Osteocyte (in vitro differentiated cells): Measurements from ENCODE around the gene CNKSR2. TPM values are rescaled to one million over a fixed set of nuclear protein-coding genes. Genes with fewer than 3 reads are reported as not detected.

ENCODE experiments used
- DNase-seq: peaks from one replicate; pipeline ENCODE4 v3.0.0; 2021; ENCODE audit warnings: mixed read lengths; ENCODE audit not compliant: unreplicated experiment; ENCODE audit errors: extremely low spot score
- H3K27ac Mint-ChIP-seq: one replicate; pipeline ENCODE4 v1.8.0; 2021; ENCODE audit warnings: mild to moderate bottlenecking, mixed read lengths; ENCODE audit not compliant: unreplicated experiment
- H3K27me3 Mint-ChIP-seq: one replicate; pipeline ENCODE4 v1.8.0; 2021; ENCODE audit warnings: mixed read lengths; ENCODE audit not compliant: unreplicated experiment
- H3K36me3 Mint-ChIP-seq: one replicate; pipeline ENCODE4 v1.8.0; 2021; ENCODE audit warnings: mixed read lengths; ENCODE audit not compliant: unreplicated experiment
- H3K4me1 Mint-ChIP-seq: one replicate; pipeline ENCODE4 v1.8.0; 2021; ENCODE audit warnings: mixed read lengths; ENCODE audit not compliant: unreplicated experiment
- H3K4me3 Mint-ChIP-seq: one replicate; pipeline ENCODE4 v1.8.0; 2021; ENCODE audit warnings: mild to moderate bottlenecking, moderate library complexity, mixed read lengths; ENCODE audit not compliant: unreplicated experiment
- H3K9me3 Mint-ChIP-seq: one replicate; pipeline ENCODE4 v1.8.0; 2021; ENCODE audit warnings: mixed read lengths; ENCODE audit not compliant: unreplicated experiment
- CTCF ChIP-seq: fragments of 200-600 bp; sonication (generic); IDR thresholded peaks from 2 replicates; pipeline ENCODE4 v1.5.0; 2021; ENCODE audit warnings: antibody characterized with exemption, mild to moderate bottlenecking, moderate library complexity
- total RNA-seq: library from RNA; stranded (reverse); gene quantifications from 2 replicates; pipeline ENCODE4 v1.2.1, GENCODE V29; 2021

The CNKSR2 gene
- total RNA-seq, 1 donor from 2014 or later, result 1.1 TPM

- no peak overlapping the region for H3K4me3 Mint-ChIP-seq
- H3K36me3 Mint-ChIP-seq, result no peaks in the 10 kb centered on the region
- TF ChIP-seq CTCF, result no peak
- no peak for DNase-seq
- peaks cover 3% of the 10 kb centered on the region for H3K27me3 Mint-ChIP-seq
- no peak overlapping the region for H3K27ac Mint-ChIP-seq
- H3K9me3 Mint-ChIP-seq, result no peaks in the 10 kb centered on the region
- H3K4me1 Mint-ChIP-seq, result no peaks in the 10 kb centered on the region
Observed at GRCh38 chrX:21683941-21684340, 309.7 kb downstream of the CNKSR2 start.

DNA sequence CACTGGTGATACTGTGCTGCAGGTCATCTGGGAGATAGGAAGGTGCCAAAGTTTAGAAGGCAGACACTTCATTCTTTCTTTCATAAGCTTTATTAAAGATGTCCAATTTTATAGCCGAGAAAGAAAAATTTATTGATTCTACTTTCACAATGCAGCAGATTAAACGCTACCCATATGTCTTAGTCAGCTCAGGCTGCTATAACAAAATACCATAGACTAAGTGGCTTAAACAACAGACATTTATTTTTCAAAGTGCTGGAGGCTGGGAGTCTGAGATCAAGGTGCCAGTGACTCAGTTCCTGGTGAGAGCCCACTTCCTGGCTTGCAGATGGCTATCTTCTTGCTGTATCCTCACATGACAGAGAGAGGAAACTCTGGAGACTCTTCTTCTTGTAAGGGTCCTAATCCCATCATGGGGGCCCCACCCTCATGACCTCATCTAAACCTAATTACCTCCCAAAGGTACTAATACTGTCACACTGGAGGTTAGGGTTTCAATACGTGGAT is 317.3 kb downstream of the CNKSR2 start:
- Mint-ChIP-seq H3K9me3 (no peaks in the 10 kb centered on the region), H3K27ac (no peak overlapping the region), H3K36me3 (no peaks in the 10 kb centered on the region), H3K4me3 (no peak overlapping the region), H3K4me1 (peaks cover 2% of the 10 kb centered on the region), H3K27me3 (no peaks in the 10 kb centered on the region)
- DNase-seq, result no peak
- TF ChIP-seq CTCF, result no peak

- TF ChIP-seq CTCF, result no peak
- Mint-ChIP-seq H3K9me3 (no peaks in the 10 kb centered on the region), H3K4me1 (peaks cover 3% of the 10 kb centered on the region), H3K27me3 (no peaks in the 10 kb centered on the region), H3K36me3 (no peaks in the 10 kb centered on the region), H3K4me3 (no peak overlapping the region), H3K27ac (no peak overlapping the region)
- no peak for DNase-seq
Observed at GRCh38 chrX:21698272-21698671, 324.1 kb downstream of the CNKSR2 start.

DNA sequence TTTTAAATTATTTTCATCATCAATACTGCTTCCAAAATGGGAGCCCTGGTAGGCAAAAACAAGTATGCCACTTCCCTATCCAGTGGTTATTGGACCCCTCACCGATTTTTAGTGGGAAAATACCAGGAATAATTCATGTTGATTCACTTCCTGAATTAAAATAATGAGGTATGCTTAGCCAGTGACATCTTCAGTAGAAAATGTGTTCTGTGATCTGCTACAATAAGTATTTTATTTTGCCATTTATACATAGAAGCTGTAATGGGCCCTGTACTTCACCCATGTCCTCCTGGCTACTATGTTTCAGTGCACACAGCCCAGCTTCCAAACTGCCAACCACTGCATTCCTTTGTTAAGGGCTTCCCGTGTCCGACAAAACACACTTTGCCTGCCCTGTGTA is 324.9 kb downstream of the CNKSR2 start:
- H3K36me3 Mint-ChIP-seq, result no peaks in the 10 kb centered on the region

GRCh38 chrX:21700275-21700674 is 326.1 kb downstream of the CNKSR2 start:
- Mint-ChIP-seq H3K4me1 (peaks cover 3% of the 10 kb centered on the region), H3K36me3 (no peaks in the 10 kb centered on the region), H3K9me3 (no peaks in the 10 kb centered on the region), H3K27ac (no peak overlapping the region), H3K4me3 (no peak overlapping the region), H3K27me3 (no peaks in the 10 kb centered on the region)
- no peak for TF ChIP-seq CTCF
- no peak for DNase-seq

More for the DNA sequence above, 324.9 kb downstream of the CNKSR2 start:
- DNase-seq, result no peak
- no peaks in the 10 kb centered on the region for H3K27me3 Mint-ChIP-seq
- no peak overlapping the region for H3K4me3 Mint-ChIP-seq
- H3K4me1 Mint-ChIP-seq, result peaks cover 3% of the 10 kb centered on the region
- no peak for TF ChIP-seq CTCF
- no peaks in the 10 kb centered on the region for H3K9me3 Mint-ChIP-seq
- H3K27ac Mint-ChIP-seq, result no peak overlapping the region
